ENCODE measurements around the gene JPH2. TPM values are rescaled to one million over a fixed set of nuclear protein-coding genes. Genes with fewer than 3 reads are reported as not detected.
A peak's percentile ranks its signal among the peaks of the same experiment; 100 is the strongest.

The JPH2 gene
- total RNA-seq, 1 donor from 2014 or later: 86.7 TPM

- H3K4me1 ChIP-seq: peaks cover 0 to 44% of the 10 kb centered on the region in 2 donors
- H3K27ac ChIP-seq: peak within 1 kb of the TSS; percentile 91 to 96
- no peaks in the 10 kb centered on the region for H3K9me3 ChIP-seq
- no peaks in the 10 kb centered on the region for H3K27me3 ChIP-seq
- TF ChIP-seq CTCF (IDR thresholded peaks at IDR 0.05): peak in 1 of 3 experiments; percentile 8
- peaks cover 6 to 7% of the 10 kb centered on the region in 2 donors for H3K36me3 ChIP-seq
- H3K4me3 ChIP-seq: peak within 1 kb of the TSS; percentile 55 to 78
- intact Hi-C loops (cut with DNase I): loop anchor here (1.0 to 10.0 kb wide), 11 partner anchors 24 to 1196 kb away; partner anchors contain the start of genes IFT52, JPH2, SERINC3 and SRSF6
- DNase-seq (ENCODE audit: low spot score in 2 of 2): peak; percentile 97 to 99
Observed at GRCh38 chr20:44210406-44211176, 23.6 kb upstream of the JPH2 start, which contains the start of gene OSER1. TSS of gene OSER1 (minus strand) at chr20:44210771. CDS start at chr20:44206957, 3,814 bp downstream.

- Histone ChIP-seq H3K9me3 (no peaks in the 10 kb centered on the region), H3K4me1 (peaks cover 0 to 45% of the 10 kb centered on the region in 2 donors), H3K4me3 (peak overlapping the region; percentile 55 to 78), H3K27ac (peak overlapping the region; percentile 91 to 96), H3K27me3 (no peaks in the 10 kb centered on the region), H3K36me3 (peaks cover 8 to 14% of the 10 kb centered on the region in 2 donors)
- intact Hi-C loops (cut with DNase I): loop anchor here (2.0 to 10.0 kb wide), 10 partner anchors 23 to 1197 kb away; partner anchors contain the start of genes IFT52, JPH2, SRSF6 and STK4
- TF ChIP-seq CTCF (IDR thresholded peaks at IDR 0.05): no peak
- peak in 1 of 2 donors; percentile 67 for DNase-seq (ENCODE audit: low spot score in 2 of 2)
Observed at GRCh38 chr20:44209686-44210405, 22.9 kb upstream of the JPH2 start.

GRCh38 chr20:44208770-44209169 lies 21.8 kb upstream of the JPH2 start:
- Histone ChIP-seq H3K4me3 (peak overlapping the region; percentile 55 to 78), H3K27me3 (no peaks in the 10 kb centered on the region), H3K27ac (peak overlapping the region; percentile 91 to 96), H3K4me1 (peaks cover 0 to 53% of the 10 kb centered on the region in 2 donors), H3K9me3 (no peaks in the 10 kb centered on the region), H3K36me3 (peaks cover 8 to 16% of the 10 kb centered on the region in 2 donors)
- TF ChIP-seq CTCF (IDR thresholded peaks at IDR 0.05): no peak
- DNase-seq (ENCODE audit: low spot score in 2 of 2): no peak
- intact Hi-C loops (cut with DNase I): no loop called here

- peak overlapping the region; percentile 55 to 78 for H3K4me3 ChIP-seq
- peak overlapping the region; percentile 91 to 96 for H3K27ac ChIP-seq
- H3K4me1 ChIP-seq: peaks cover 0 to 54% of the 10 kb centered on the region in 2 donors
- intact Hi-C loops (cut with DNase I): no loop called here
- no peak for TF ChIP-seq CTCF (IDR thresholded peaks at IDR 0.05)
- DNase-seq (ENCODE audit: low spot score in 2 of 2): no peak
- no peaks in the 10 kb centered on the region for H3K27me3 ChIP-seq
- peaks cover 8 to 16% of the 10 kb centered on the region in 2 donors for H3K36me3 ChIP-seq
- H3K9me3 ChIP-seq: no peaks in the 10 kb centered on the region
Observed at GRCh38 chr20:44208165-44208564, 21.2 kb upstream of the JPH2 start.

- no peak for TF ChIP-seq CTCF (IDR thresholded peaks at IDR 0.05)
- Histone ChIP-seq H3K9me3 (no peaks in the 10 kb centered on the region), H3K4me1 (peaks cover 0 to 51% of the 10 kb centered on the region in 2 donors), H3K27ac (peak overlapping the region in 1 of 2 donors; percentile 96), H3K36me3 (peaks cover 8 to 17% of the 10 kb centered on the region in 2 donors), H3K4me3 (no peak overlapping the region), H3K27me3 (no peaks in the 10 kb centered on the region)
- intact Hi-C loops (cut with DNase I): no loop called here
- DNase-seq (ENCODE audit: low spot score in 2 of 2): no peak
Observed at GRCh38 chr20:44207126-44207723, 20.2 kb upstream of the JPH2 start.
